GM12878 (cell line): Measurements from ENCODE around the gene RIPPLY3. TPM values are rescaled to one million over a fixed set of nuclear protein-coding genes. Genes with fewer than 3 reads are reported as not detected.

Experiments
- ATF7 ChIP-seq: fragments of 450-650 bp; IDR thresholded peaks from 2 replicates; pipeline ENCODE4 v1.6.1; 2016; ENCODE audit warnings: low read depth, mild to moderate bottlenecking
- BHLHE40 ChIP-seq, 2 experiments: fragments of 450-650 bp in 1 of 2; IDR thresholded peaks; 2 replicates each; pipeline ENCODE4 v1.6.1; 2011 to 2017; ENCODE audit warnings: low read depth in 2 of 2, borderline replicate concordance in 1 of 2, improper control_type of control experiment in 1 of 2, low read length in 1 of 2, mild to moderate bottlenecking in 1 of 2
- CHD2 ChIP-seq: IDR thresholded peaks from 2 replicates; pipeline ENCODE4 v1.6.1; 2011; ENCODE audit warnings: low read depth, low read length, improper control_type of control experiment, borderline replicate concordance
- EP300 ChIP-seq, 2 experiments: fragments of 150-350 bp in 1 of 2; IDR thresholded peaks; 2 replicates each; pipeline ENCODE4 v1.6.1; 2011 to 2012; ENCODE audit warnings: low read depth in 2 of 2, low read length in 2 of 2, borderline replicate concordance in 1 of 2, improper control_type of control experiment in 1 of 2, inconsistent platforms in 1 of 2; ENCODE audit not compliant: control insufficient read depth in 1 of 2
- ESRRA ChIP-seq: IDR thresholded peaks from 2 replicates; pipeline ENCODE4 v1.6.1; 2012; ENCODE audit warnings: mild to moderate bottlenecking, low read length, improper control_type of control experiment
- EZH2 ChIP-seq: IDR thresholded peaks from 2 replicates; pipeline ENCODE4 v1.6.1; 2012; ENCODE audit warnings: low read depth, mild to moderate bottlenecking, control low read depth, inconsistent platforms, low read length, borderline replicate concordance; ENCODE audit not compliant: control insufficient read depth
- FOXK2 ChIP-seq: fragments of 450-650 bp; IDR thresholded peaks from 2 replicates; pipeline ENCODE4 v1.6.1; 2017; ENCODE audit warnings: mild to moderate bottlenecking, moderate library complexity
- FOXM1 ChIP-seq: IDR thresholded peaks from 2 replicates; pipeline ENCODE4 v1.6.1; 2012; ENCODE audit warnings: low read depth, mild to moderate bottlenecking, inconsistent platforms, low read length, moderate library complexity
- HDGF ChIP-seq: fragments of 450-650 bp; IDR thresholded peaks from 2 replicates; pipeline ENCODE4 v1.6.1; 2016; ENCODE audit warnings: antibody characterized with exemption
- IKZF1 ChIP-seq: fragments of 450-650 bp; conservative IDR thresholded peaks from 2 replicates; pipeline ENCODE4 v1.6.1; 2017; ENCODE audit warnings: antibody characterized with exemption, mild to moderate bottlenecking
- MTA2 ChIP-seq: fragments of 450-650 bp; IDR thresholded peaks from 2 replicates; pipeline ENCODE4 v1.6.1; 2016; ENCODE audit warnings: low read depth, mild to moderate bottlenecking, moderate library complexity
- NFYA ChIP-seq: IDR thresholded peaks from 2 replicates; pipeline ENCODE4 v1.6.1; 2011; ENCODE audit warnings: low read depth, mild to moderate bottlenecking, low read length, improper control_type of control experiment, borderline replicate concordance
- PAX5 ChIP-seq: IDR thresholded peaks from 2 replicates; pipeline ENCODE4 v1.6.1; 2011; ENCODE audit warnings: low read depth, low read length, borderline replicate concordance
- SMARCA5 ChIP-seq: fragments of 450-650 bp; IDR thresholded peaks from 2 replicates; pipeline ENCODE4 v1.6.1; 2017; ENCODE audit warnings: mild to moderate bottlenecking
- SMC3 ChIP-seq: IDR thresholded peaks from 2 replicates; pipeline ENCODE4 v1.6.1; 2011; ENCODE audit warnings: low read length, improper control_type of control experiment, borderline replicate concordance
- SUZ12 ChIP-seq: fragments of 200-600 bp; sonication (generic); IDR thresholded peaks from one replicate; pipeline ENCODE4 v1.6.1; 2018; ENCODE audit warnings: antibody characterized with exemption, mild to moderate bottlenecking; ENCODE audit not compliant: unreplicated experiment
- ZNF207 ChIP-seq: fragments of 450-650 bp; IDR thresholded peaks from 2 replicates; pipeline ENCODE4 v1.6.1; 2014; ENCODE audit warnings: antibody characterized with exemption, mild to moderate bottlenecking, borderline replicate concordance
- ZSCAN29 ChIP-seq: fragments of 450-650 bp; IDR thresholded peaks from 2 replicates; pipeline ENCODE4 v1.6.1; 2017; ENCODE audit warnings: mild to moderate bottlenecking, moderate library complexity
- polyA plus RNA-seq, 11 experiments: library from polyadenylated mRNA; depleted of rRNA in 4 of 11; unstranded in 6 of 11; stranded (reverse) in 5 of 11; fragments of >200 nt; fragmentation: Nextera tagmentation in 4 of 11; fragmentation: Illumina TruSeq in 1 of 11; extraction: Ambion mirVana in 4 of 11; extraction: Trizol in 1 of 11; gene quantifications; 1 replicate in 1 of 11; 2 replicates in 10 of 11; pipeline versions ENCODE4 v1.2.1 to v1.2.3, GENCODE V29; 2011 to 2016; ENCODE audit warnings: inconsistent platforms in 2 of 11, missing spikeins in 2 of 11, low read depth in 1 of 11
- total RNA-seq, 4 experiments: library from RNA; depleted of rRNA in 3 of 4; stranded (reverse); fragments of >200 nt in 3 of 4; fragmentation: Illumina TruSeq in 1 of 4; extraction: Trizol in 1 of 4; gene quantifications; 2 replicates each; pipeline versions ENCODE4 v1.2.1 to v1.2.3, GENCODE V29; 2013 to 2021
- TF ChIP-seq, protein P1 (sequence below): IDR thresholded peaks from 2 replicates; pipeline ENCODE4 v1.6.1; 2011; ENCODE audit warnings: mild to moderate bottlenecking, low read depth, low read length, moderate library complexity; ENCODE audit not compliant: insufficient replicate concordance
- TF ChIP-seq, protein P2 (sequence below): IDR thresholded peaks from 2 replicates; pipeline ENCODE4 v1.6.1; 2012; ENCODE audit warnings: low read depth, low read length, improper control_type of control experiment
- TF ChIP-seq, protein P3 (sequence below): fragments of 450-650 bp; IDR thresholded peaks from 2 replicates; pipeline ENCODE4 v1.6.1; 2016; ENCODE audit warnings: mild to moderate bottlenecking
- TF ChIP-seq, protein P4 (sequence below): IDR thresholded peaks from 2 replicates; pipeline ENCODE4 v1.6.1; 2011; ENCODE audit warnings: borderline replicate concordance, low read depth, mild to moderate bottlenecking, moderate library complexity, low read length; ENCODE audit not compliant: insufficient read depth, poor library complexity, severe bottlenecking

Gene RIPPLY3
- total and polyA plus RNA-seq, 10 of the 15 experiments (the other 5 are each of a cell fraction or from before 2014, with no cell fraction given): not detected

DNA sequence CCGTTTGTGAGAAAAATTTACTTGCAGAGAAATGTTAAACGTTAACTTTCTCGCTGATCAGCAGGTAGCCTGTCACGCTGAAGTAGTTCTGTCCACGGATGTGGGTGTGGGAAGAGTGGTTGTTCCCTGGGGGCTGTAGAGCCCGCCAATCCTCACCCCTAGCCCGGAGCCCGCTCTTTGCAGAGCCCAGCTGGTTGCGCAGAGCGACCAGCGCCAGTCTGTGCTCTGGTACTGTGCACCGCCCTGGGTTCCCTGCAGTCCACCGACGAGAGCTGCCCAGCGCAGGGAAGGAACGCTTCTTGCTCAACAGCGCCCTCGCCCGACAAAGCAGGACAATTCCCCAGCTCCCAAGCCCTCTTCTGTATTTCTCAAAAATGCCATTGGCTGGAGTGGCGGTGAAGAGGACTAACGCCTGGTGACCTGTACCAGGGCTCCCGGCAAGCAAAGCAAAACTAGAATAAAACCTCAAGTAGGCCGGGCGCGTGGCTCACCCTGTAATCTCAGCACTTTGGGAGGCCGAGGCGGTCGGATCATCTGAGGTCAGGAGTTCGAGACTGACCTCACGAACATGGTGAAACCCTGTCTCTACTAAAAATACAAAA is 3.3 kb downstream of the RIPPLY3 start (continued):
- TF ChIP-seq, protein P1, sequence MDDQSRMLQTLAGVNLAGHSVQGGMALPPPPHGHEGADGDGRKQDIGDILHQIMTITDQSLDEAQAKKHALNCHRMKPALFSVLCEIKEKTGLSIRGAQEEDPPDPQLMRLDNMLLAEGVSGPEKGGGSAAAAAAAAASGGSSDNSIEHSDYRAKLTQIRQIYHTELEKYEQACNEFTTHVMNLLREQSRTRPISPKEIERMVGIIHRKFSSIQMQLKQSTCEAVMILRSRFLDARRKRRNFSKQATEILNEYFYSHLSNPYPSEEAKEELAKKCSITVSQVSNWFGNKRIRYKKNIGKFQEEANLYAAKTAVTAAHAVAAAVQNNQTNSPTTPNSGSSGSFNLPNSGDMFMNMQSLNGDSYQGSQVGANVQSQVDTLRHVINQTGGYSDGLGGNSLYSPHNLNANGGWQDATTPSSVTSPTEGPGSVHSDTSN: no peak
- 0 out of 2 replicates have a peak, but pooled peaks have one; percentile 52 for TF ChIP-seq MTA2
- TF ChIP-seq ESRRA: 0 out of 2 replicates have a peak, but pooled peaks have one; percentile 17
- no peak for TF ChIP-seq NFYA
- TF ChIP-seq HDGF: no peak
- TF ChIP-seq EZH2: no peak
- peak; percentile 24 to 44; a peak in 2 of 4 replicates for TF ChIP-seq BHLHE40 (IDR thresholded peaks at IDR 0.05; ENCODE audit: borderline replicate concordance in 1 of 2, low read depth in 2 of 2, low read length in 1 of 2)
- peak; percentile 34; the same call in 1 of the 2 replicates for TF ChIP-seq CHD2
- TF ChIP-seq, protein P2, sequence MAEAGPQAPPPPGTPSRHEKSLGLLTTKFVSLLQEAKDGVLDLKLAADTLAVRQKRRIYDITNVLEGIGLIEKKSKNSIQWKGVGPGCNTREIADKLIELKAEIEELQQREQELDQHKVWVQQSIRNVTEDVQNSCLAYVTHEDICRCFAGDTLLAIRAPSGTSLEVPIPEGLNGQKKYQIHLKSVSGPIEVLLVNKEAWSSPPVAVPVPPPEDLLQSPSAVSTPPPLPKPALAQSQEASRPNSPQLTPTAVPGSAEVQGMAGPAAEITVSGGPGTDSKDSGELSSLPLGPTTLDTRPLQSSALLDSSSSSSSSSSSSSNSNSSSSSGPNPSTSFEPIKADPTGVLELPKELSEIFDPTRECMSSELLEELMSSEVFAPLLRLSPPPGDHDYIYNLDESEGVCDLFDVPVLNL: no peak
- TF ChIP-seq SMARCA5: peak; percentile 90; the same call in 1 of the 2 replicates
- TF ChIP-seq FOXK2: no peak
- TF ChIP-seq, protein P3, sequence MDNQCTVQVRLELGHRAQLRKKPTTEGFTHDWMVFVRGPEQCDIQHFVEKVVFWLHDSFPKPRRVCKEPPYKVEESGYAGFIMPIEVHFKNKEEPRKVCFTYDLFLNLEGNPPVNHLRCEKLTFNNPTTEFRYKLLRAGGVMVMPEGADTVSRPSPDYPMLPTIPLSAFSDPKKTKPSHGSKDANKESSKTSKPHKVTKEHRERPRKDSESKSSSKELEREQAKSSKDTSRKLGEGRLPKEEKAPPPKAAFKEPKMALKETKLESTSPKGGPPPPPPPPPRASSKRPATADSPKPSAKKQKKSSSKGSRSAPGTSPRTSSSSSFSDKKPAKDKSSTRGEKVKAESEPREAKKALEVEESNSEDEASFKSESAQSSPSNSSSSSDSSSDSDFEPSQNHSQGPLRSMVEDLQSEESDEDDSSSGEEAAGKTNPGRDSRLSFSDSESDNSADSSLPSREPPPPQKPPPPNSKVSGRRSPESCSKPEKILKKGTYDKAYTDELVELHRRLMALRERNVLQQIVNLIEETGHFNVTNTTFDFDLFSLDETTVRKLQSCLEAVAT: peak; percentile 50
- TF ChIP-seq ZSCAN29: no peak
- TF ChIP-seq FOXM1: no peak
- peak; percentile 72 for TF ChIP-seq IKZF1
- 0 out of 4 replicates have a peak, but pooled peaks of 1 of the 2 experiments have one; percentile 6 for TF ChIP-seq EP300 (IDR thresholded peaks at IDR 0.05; ENCODE audit: borderline replicate concordance in 1 of 2, control insufficient read depth in 1 of 2, low read depth in 2 of 2, low read length in 2 of 2)
- TF ChIP-seq SMC3: peak; percentile 69
- TF ChIP-seq, protein P4, sequence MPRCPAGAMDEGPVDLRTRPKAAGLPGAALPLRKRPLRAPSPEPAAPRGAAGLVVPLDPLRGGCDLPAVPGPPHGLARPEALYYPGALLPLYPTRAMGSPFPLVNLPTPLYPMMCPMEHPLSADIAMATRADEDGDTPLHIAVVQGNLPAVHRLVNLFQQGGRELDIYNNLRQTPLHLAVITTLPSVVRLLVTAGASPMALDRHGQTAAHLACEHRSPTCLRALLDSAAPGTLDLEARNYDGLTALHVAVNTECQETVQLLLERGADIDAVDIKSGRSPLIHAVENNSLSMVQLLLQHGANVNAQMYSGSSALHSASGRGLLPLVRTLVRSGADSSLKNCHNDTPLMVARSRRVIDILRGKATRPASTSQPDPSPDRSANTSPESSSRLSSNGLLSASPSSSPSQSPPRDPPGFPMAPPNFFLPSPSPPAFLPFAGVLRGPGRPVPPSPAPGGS: no peak
- 0 out of 2 replicates have a peak, but pooled peaks have one; percentile 28 for TF ChIP-seq ATF7
- TF ChIP-seq SUZ12: no peak
- no peak for TF ChIP-seq PAX5
- TF ChIP-seq ZNF207: no peak; the same call in 1 of the 2 replicates
